SK-N-SH treated with all-trans-retinoic acid at 6 μM for 48 hours (cell line): Measurements from ENCODE around the gene NAP1L4.

Experiments
- ATAC-seq: fragments of 200-7000 bp; cut with Tn5 transposase; 3 replicates; pipeline ENCODE4 v1.9.1; 2020; ENCODE audit warnings: mild to moderate bottlenecking, moderate library complexity
- ARNTL ChIP-seq: fragments of 450-650 bp; formaldehyde crosslinking; IDR thresholded peaks from 2 replicates; pipeline ENCODE4 v1.5.0; 2020; ENCODE audit warnings: low read depth, mild to moderate bottlenecking, moderate library complexity, borderline replicate concordance
- BACH2 ChIP-seq: fragments of 250-450 bp; sonication (Bioruptor Pico); IDR thresholded peaks from 2 replicates; pipeline ENCODE4 v1.9.0; 2021; ENCODE audit warnings: mild to moderate bottlenecking, borderline replicate concordance
- CREB5 ChIP-seq: fragments of 250-450 bp; sonication (Bioruptor Pico); IDR thresholded peaks from 2 replicates; pipeline ENCODE4 v1.5.1; 2020; ENCODE audit warnings: low read depth, mild to moderate bottlenecking, moderate library complexity
- CSDC2 ChIP-seq: fragments of 250-450 bp; sonication (Bioruptor Pico); IDR thresholded peaks from 2 replicates; pipeline ENCODE4 v1.5.0; 2020; ENCODE audit warnings: mild to moderate bottlenecking, moderate library complexity
- ESRRG ChIP-seq: fragments of 250-450 bp; sonication (Bioruptor Pico); IDR thresholded peaks from 2 replicates; pipeline ENCODE4 v1.6.1; 2021; ENCODE audit warnings: mild to moderate bottlenecking
- GLIS3 ChIP-seq: fragments of 250-450 bp; sonication (Bioruptor Pico); IDR thresholded peaks from 2 replicates; pipeline ENCODE4 v1.5.0; 2020; ENCODE audit warnings: mild to moderate bottlenecking, moderate library complexity
- OSR1 ChIP-seq: fragments of 250-450 bp; sonication (Bioruptor Pico); IDR thresholded peaks from 2 replicates; pipeline ENCODE4 v1.8.0; 2022; ENCODE audit warnings: moderate library complexity, mild to moderate bottlenecking, inconsistent platforms
- PATZ1 ChIP-seq: fragments of 250-450 bp; sonication (Bioruptor Pico); IDR thresholded peaks from 2 replicates; pipeline ENCODE4 v1.8.0; 2020; ENCODE audit warnings: mild to moderate bottlenecking, moderate library complexity, borderline replicate concordance
- POU6F1 ChIP-seq: fragments of 250-450 bp; sonication (Bioruptor Pico); IDR thresholded peaks from 2 replicates; pipeline ENCODE4 v1.8.0; 2021; ENCODE audit warnings: low read depth, mild to moderate bottlenecking, moderate library complexity, borderline replicate concordance
- PPARA ChIP-seq: fragments of 250-450 bp; sonication (Bioruptor Pico); IDR thresholded peaks from 2 replicates; pipeline ENCODE4 v1.5.0; 2020; ENCODE audit warnings: mild to moderate bottlenecking, borderline replicate concordance
- RARB ChIP-seq: fragments of 250-450 bp; sonication (Bioruptor Pico); IDR thresholded peaks from 2 replicates; pipeline ENCODE4 v1.8.0; 2021; ENCODE audit warnings: mild to moderate bottlenecking, moderate library complexity
- SNAI2 ChIP-seq: fragments of 250-450 bp; sonication (Bioruptor Pico); IDR thresholded peaks from 2 replicates; pipeline ENCODE4 v1.5.0; 2020; ENCODE audit warnings: mild to moderate bottlenecking, moderate library complexity
- TSHZ2 ChIP-seq: fragments of 250-450 bp; sonication (Bioruptor Pico); IDR thresholded peaks from 2 replicates; pipeline ENCODE4 v1.5.0; 2020; ENCODE audit warnings: mild to moderate bottlenecking, moderate library complexity
- ZC3H10 ChIP-seq: fragments of 250-450 bp; sonication (Bioruptor Pico); IDR thresholded peaks from 2 replicates; pipeline ENCODE4 v1.5.1; 2021; ENCODE audit warnings: mild to moderate bottlenecking, moderate library complexity
- ZFP3 ChIP-seq: fragments of 250-450 bp; sonication (Bioruptor Pico); IDR thresholded peaks from 2 replicates; pipeline ENCODE4 v1.5.0; 2020; ENCODE audit warnings: mild to moderate bottlenecking, moderate library complexity
- ZFP30 ChIP-seq: fragments of 450-650 bp; formaldehyde crosslinking; IDR thresholded peaks from 2 replicates; pipeline ENCODE4 v1.5.0; 2022; ENCODE audit warnings: mild to moderate bottlenecking, moderate library complexity
- ZNF565 ChIP-seq: fragments of 450-650 bp; formaldehyde crosslinking; conservative IDR thresholded peaks from 2 replicates; pipeline ENCODE4 v1.5.0; 2020; ENCODE audit warnings: low read depth, mild to moderate bottlenecking, moderate library complexity
- ZNF70 ChIP-seq: fragments of 450-650 bp; formaldehyde crosslinking; IDR thresholded peaks from 2 replicates; pipeline ENCODE4 v1.5.0; 2020; ENCODE audit warnings: mild to moderate bottlenecking, moderate library complexity
- ZNF8 ChIP-seq: fragments of 450-650 bp; formaldehyde crosslinking; IDR thresholded peaks from 2 replicates; pipeline ENCODE4 v1.5.0; 2020; ENCODE audit warnings: mild to moderate bottlenecking, moderate library complexity
- TF ChIP-seq, protein P1 (sequence below): fragments of 250-450 bp; sonication (Bioruptor Pico); IDR thresholded peaks from 2 replicates; pipeline ENCODE4 v1.5.1; 2021; ENCODE audit warnings: mild to moderate bottlenecking, moderate library complexity

Gene NAP1L4

DNA sequence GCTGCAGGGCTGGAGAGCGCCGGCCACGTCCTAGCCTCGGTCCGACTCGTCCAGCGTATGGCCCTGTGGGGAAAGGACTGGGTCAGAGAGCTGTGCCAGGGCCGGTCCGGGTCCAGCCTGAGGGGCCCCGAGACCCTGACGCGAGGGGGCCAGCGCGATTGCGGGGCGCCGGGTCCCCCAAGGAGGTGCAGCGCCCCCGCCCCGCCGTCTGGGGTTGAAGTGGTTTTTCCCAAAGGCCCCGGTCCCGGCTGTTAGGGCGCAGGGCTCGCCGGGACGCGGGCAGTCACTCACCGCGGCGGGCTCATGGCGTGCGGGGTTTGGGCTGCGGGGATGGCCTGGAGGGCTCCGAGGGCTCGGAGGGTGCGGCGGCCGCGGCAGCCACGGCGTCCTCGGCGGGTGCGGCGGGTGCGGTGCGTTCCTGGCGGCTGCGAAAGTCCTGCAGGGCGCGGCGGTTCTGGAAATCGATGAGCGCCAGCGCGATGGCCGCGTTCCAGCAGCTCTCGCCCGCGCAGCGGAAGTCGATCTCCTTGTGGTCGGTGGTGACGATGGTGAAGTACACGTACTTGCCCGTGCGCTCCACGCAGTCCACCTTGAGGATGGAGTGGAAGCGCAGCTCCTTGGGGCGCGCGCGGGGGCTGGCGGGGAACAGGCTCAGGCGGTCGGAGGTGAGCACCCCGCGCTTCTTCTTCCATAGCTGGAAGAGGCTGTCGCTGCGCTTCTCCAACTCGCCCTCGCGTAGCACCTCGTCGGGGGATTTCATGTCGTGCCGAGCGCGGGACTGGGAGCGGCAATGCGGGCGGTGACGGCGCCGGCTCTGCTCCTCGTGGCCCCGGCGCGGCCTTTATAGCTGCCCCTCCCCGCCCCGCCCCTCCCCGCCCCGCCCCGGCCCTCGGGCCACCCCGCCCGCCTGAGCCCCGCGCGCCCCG is 63.3 kb downstream of the NAP1L4 start, which contains the start of gene PHLDA2:
Gene PHLDA2 (minus strand): TSS at position 816 of the 926 bp plus-strand sequence. CDS start 56 bp downstream, at position 760.
- peak; percentile 9 for ATAC-seq
- TF ChIP-seq CSDC2 (CRISPR knock-in tag) = no peak
- TF ChIP-seq, all 23 proteins: peak for 0

DNA sequence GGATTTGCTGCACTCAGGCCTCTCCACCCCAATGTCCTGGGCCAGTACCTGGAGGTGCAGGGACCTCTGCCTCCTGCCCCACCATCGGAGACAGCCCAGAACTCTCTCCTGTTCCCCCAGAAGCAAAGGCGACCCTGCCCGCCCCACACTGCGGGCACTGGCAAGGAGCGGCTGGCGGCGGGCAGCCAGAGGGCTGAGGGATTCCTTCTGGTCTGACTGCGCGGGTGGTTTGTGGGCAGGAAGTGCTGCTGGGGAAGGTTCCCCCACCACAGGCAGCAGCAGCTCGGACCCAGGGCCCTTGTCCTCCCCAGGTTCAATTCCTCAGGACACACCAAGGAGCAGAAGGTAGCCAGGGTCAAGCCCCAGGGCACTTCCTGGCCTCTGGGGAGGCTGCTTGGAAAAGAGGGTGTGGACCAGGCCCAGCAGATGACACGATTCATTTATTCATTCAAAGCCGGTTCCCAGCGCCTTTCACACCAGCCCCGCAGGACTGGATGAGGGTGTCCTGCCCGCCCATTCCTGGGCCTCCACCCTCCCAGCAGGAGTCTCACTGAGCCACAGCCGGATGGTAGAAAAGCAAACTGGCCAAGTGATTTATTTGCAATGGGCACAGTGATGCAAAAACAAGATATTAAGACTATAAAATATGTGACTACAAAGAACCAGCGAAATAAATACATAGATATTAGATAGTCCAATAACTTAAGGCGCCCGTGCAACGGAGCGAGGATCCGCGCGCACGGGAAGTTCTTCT is 64.1 kb downstream of the NAP1L4 start:
- TF ChIP-seq GLIS3 (CRISPR knock-in tag) (no peak), TSHZ2 (no peak), PPARA (no peak), ZNF8 (no peak), ZFP30 (CRISPR knock-in tag) (no peak), ARNTL (CRISPR knock-in tag) (no peak), RARB (no peak), ESRRG (CRISPR knock-in tag) (no peak), ZC3H10 (CRISPR knock-in tag) (no peak), ZFP3 (CRISPR knock-in tag) (no peak), ZNF565 (CRISPR knock-in tag) (no peak), CREB5 (no peak), SNAI2 (no peak), PATZ1 (CRISPR knock-in tag) (no peak), POU6F1 (CRISPR knock-in tag) (no peak), BACH2 (CRISPR knock-in tag) (no peak)
- TF ChIP-seq, protein P1, sequence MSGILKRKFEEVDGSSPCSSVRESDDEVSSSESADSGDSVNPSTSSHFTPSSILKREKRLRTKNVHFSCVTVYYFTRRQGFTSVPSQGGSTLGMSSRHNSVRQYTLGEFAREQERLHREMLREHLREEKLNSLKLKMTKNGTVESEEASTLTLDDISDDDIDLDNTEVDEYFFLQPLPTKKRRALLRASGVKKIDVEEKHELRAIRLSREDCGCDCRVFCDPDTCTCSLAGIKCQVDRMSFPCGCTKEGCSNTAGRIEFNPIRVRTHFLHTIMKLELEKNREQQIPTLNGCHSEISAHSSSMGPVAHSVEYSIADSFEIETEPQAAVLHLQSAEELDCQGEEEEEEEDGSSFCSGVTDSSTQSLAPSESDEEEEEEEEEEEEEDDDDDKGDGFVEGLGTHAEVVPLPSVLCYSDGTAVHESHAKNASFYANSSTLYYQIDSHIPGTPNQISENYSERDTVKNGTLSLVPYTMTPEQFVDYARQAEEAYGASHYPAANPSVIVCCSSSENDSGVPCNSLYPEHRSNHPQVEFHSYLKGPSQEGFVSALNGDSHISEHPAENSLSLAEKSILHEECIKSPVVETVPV = no peak
- ATAC-seq = no peak; the same call in 2 of the 3 replicates

DNA sequence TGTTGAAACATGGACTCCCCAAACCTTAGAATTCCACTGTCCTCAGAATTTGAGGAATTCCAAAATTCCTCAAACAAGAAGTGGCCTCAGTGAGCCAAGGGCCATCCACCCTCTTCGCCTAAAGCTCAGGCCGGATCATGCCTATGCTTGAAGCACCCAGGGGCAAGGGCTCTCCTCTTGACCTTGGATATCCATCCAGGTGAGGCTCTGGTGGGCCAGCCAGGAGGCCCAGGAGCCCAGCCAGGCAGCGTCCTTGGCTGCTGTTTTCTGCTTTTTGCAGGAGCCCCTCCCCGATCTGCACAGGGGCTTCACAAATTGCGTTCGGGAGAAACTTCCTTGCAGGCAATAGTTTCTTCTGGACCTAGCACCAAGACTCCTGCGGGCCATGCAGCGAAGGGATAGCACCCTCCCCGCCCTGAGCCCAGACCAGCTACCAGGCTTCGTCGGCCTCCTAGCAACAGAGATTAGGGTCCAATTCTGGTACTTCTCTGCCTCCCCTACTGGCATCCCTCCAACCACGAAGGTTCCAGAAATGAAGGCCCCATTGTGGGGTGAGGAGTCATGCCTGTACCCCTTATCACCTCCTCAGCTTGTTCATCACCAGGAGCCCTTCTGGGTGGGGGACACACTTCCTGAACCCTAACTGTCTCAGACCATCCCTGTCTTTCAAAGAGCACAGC is 64.9 kb downstream of the NAP1L4 start:
- TF ChIP-seq RARB (no peak), OSR1 (CRISPR knock-in tag) (no peak), POU6F1 (CRISPR knock-in tag) (no peak), CREB5 (no peak), ZNF70 (CRISPR knock-in tag) (no peak)

More for the DNA sequence above, 64.9 kb downstream of the NAP1L4 start:
- no peak for ATAC-seq
